Heart left ventricle (tissue), 16 donors: ENCODE measurements around the gene CCDC167. TPM values are rescaled to one million over a fixed set of nuclear protein-coding genes. Genes with fewer than 3 reads are reported as not detected.

ENCODE experiments used
- ATAC-seq, 4 donors: fragments of 200-7000 bp; cut with Tn5 transposase; one replicate each; pipeline ENCODE4 v1.9.1; 2020 to 2022; ENCODE audit warnings: moderate library complexity in 4 of 4, mild to moderate bottlenecking in 3 of 4, moderate number of reproducible peaks in 1 of 4
- DNase-seq, 5 donors: peaks; one replicate each; pipeline ENCODE4 v3.0.0-alpha.2; 2020
- H3K27ac ChIP-seq, 12 donors: fragments of 200-600 bp; sonication (generic) in 4 of 12; one replicate each; pipeline versions ENCODE4 v1.5.0 to v1.8.0; 2016 to 2022; ENCODE audit warnings: mild to moderate bottlenecking in 2 of 12
- H3K27me3 ChIP-seq, 9 donors: fragments of 200-600 bp; sonication (generic) in 2 of 9; one replicate each; pipeline versions ENCODE4 v1.5.1 to v1.8.0; 2016 to 2022; ENCODE audit warnings: mild to moderate bottlenecking in 3 of 9
- H3K36me3 ChIP-seq, 9 donors: fragments of 200-600 bp; sonication (generic) in 2 of 9; one replicate each; pipeline versions ENCODE4 v1.5.0 to v1.8.0; 2018 to 2022; ENCODE audit warnings: mild to moderate bottlenecking in 2 of 9
- H3K4me1 ChIP-seq, 12 donors: fragments of 200-600 bp; sonication (generic) in 4 of 12; one replicate each; pipeline versions ENCODE4 v1.5.0 to v1.8.0; 2016 to 2022; ENCODE audit warnings: mild to moderate bottlenecking in 3 of 12
- H3K4me3 ChIP-seq, 12 donors: fragments of 200-600 bp; sonication (generic) in 4 of 12; one replicate each; pipeline versions ENCODE4 v1.5.0 to v1.8.0; 2017 to 2022; ENCODE audit warnings: mild to moderate bottlenecking in 9 of 12, moderate library complexity in 4 of 12
- H3K9me3 ChIP-seq, 12 donors: fragments of 200-600 bp; sonication (generic) in 4 of 12; one replicate each; pipeline versions ENCODE4 v1.5.0 to v1.8.0; 2016 to 2022; ENCODE audit warnings: mild to moderate bottlenecking in 1 of 12
- CTCF ChIP-seq, 12 donors: fragments of 200-600 bp; sonication (generic) in 4 of 12; IDR thresholded peaks; one replicate each; pipeline versions ENCODE4 v1.5.0 to v1.8.0; 2018 to 2022; ENCODE audit warnings: antibody characterized with exemption in 12 of 12, mild to moderate bottlenecking in 5 of 12
- POLR2A ChIP-seq, 2 donors: fragments of 450-650 bp; IDR thresholded peaks; one replicate each; pipeline ENCODE4 v1.6.1; 2017; ENCODE audit warnings: antibody characterized with exemption in 2 of 2, mild to moderate bottlenecking in 2 of 2, moderate library complexity in 2 of 2
- WGBS, 4 donors: extraction: QIAGEN DNeasy Blood & Tissue Kit in 2 of 4; methylation state at CpG; one replicate each; pipeline versions ENCODE4 v1.1.5 to v1.1.7; 2013 to 2018; 5-methylcytosine and 5-hydroxymethylcytosine counted together
- intact Hi-C, 10 donors: fragments of 100-400 bp; cut with DNase I; formaldehyde crosslinking; loops; one replicate each; pipeline versions ENCODE4 v1.11.1 to v1.14.2; 2022
- polyA plus RNA-seq, 2 donors: library from polyadenylated mRNA; stranded (reverse); fragments of 200-250 nt; gene quantifications; one replicate each; pipeline ENCODE4 v1.2.3, GENCODE V29; 2013
- total RNA-seq, 9 donors: library from RNA; depleted of rRNA in 2 of 9; stranded (reverse); fragments of >200 nt in 2 of 9; fragmentation: NEBNext Ultra II Directional in 3 of 9; extraction: Animal tissue kit (Norgen Biotek cat#: 25700) in 3 of 9; gene quantifications; one replicate each; pipeline versions ENCODE4 v1.1.0 to v1.2.4, GENCODE V29; 2016 to 2023
- donor health status: ischemic (EF 13 %, LVEDD 7.1; RV severe dilation, severe dysfunction).
- donor health status: healthy with polysubstance abuse.
- donor health status: DM: no; HTN: yes; CAD: no.
- donor health status: DM: no; HTN: no; CAD: no.
- donor health status: ischemic (EF 25% LVEDD 6.9; RV normal size, moderate dysfunction).
- donor health status: ischemic (EF 25% LVEDD 5.7; RV mildly dilated, moderate dysfunction).
- donor health status: healthy.
- donor health status: DM: yes; HTN: yes; CAD: no.
- donor health status: ischemic (EF 35%, LVEDD 5.7; RV mildly dilated, moderate dysfunction).
- donor health status: nonischemic (EF 11% LVEDD 7.7; RV severe dilation, severe dysfunction).
- donor health status: DM: yes; HTN: yes; CAD: no.
- donor health status: PGD.
- donor health status: ischemic (EF 29% LVEDD 5.4; RV normal size, mild dysfunction).
- donor health status: nonischemic (EF 23%, LVEDD 6.1; RV moderate dilation, normal function).

Gene CCDC167
- total and polyA plus RNA-seq, 11 donors = 17.6 to 76.7 (median 27.8) TPM

- WGBS, 4 donors = 66 to 84% (median 80%) methylated on average over 2 of the region's 2 CpGs
- Histone ChIP-seq H3K4me3 (no peak overlapping the region), H3K36me3 (peaks cover 0 to 97% (median 92%) of the 10 kb centered on the region in 9 donors), H3K4me1 (peaks cover 0 to 3% (median 0%) of the 10 kb centered on the region in 12 donors), H3K27me3 (no peaks in the 10 kb centered on the region), H3K27ac (no peak overlapping the region), H3K9me3 (peaks cover 0 to 7% (median 0%) of the 10 kb centered on the region in 12 donors)
- ATAC-seq (no peak), DNase-seq (no peak)
- no peak for TF ChIP-seq CTCF (IDR thresholded peaks at IDR 0.05)
- TF ChIP-seq POLR2A (IDR thresholded peaks at IDR 0.05) = no peak
- intact Hi-C loops = no loop called here
Observed at GRCh38 chr6:37460805-37461204, 38.9 kb downstream of the CCDC167 start.

GRCh38 chr6:37459981-37460800 lies 39.5 kb downstream of the CCDC167 start:
- DNase-seq = no peak
- Histone ChIP-seq H3K9me3 (peaks cover 0 to under 1% (median 0%) of the 10 kb centered on the region in 12 donors), H3K4me1 (peaks cover 0 to 3% (median 0%) of the 10 kb centered on the region in 12 donors), H3K27ac (no peak overlapping the region), H3K36me3 (peaks cover 0 to 97% (median 95%) of the 10 kb centered on the region in 9 donors), H3K4me3 (no peak overlapping the region), H3K27me3 (no peaks in the 10 kb centered on the region)
- TF ChIP-seq CTCF (IDR thresholded peaks at IDR 0.05) (no peak), POLR2A (IDR thresholded peaks at IDR 0.05) (no peak)
- intact Hi-C loops = loop anchor here in 1 of 10 donors (10.0 kb wide), 1 partner anchor 75 kb away; no protein-coding TSS in a partner anchor
- 84 to 91% (median 90%) methylated on average over 5 of the region's 5 CpGs for WGBS, 4 donors
- ATAC-seq = no peak

GRCh38 chr6:37456816-37457560 lies 42.7 kb downstream of the CCDC167 start:
- no peak for TF ChIP-seq POLR2A (IDR thresholded peaks at IDR 0.05)
- TF ChIP-seq CTCF (IDR thresholded peaks at IDR 0.05) = no peak
- no peaks in the 10 kb centered on the region for H3K27me3 ChIP-seq
- H3K9me3 ChIP-seq = no peaks in the 10 kb centered on the region
- ATAC-seq = peak in 3 of 4 donors; percentile 55 to 71 (median 67)
- no peak overlapping the region for H3K27ac ChIP-seq
- intact Hi-C loops = loop anchor here in 1 of 10 donors (10.0 kb wide), 1 partner anchor 72 kb away; no protein-coding TSS in a partner anchor
- 52 to 80% (median 63%) methylated on average over 6 of the region's 6 CpGs for WGBS, 4 donors
- DNase-seq = no peak
- H3K4me3 ChIP-seq = no peak overlapping the region
- H3K4me1 ChIP-seq = peaks cover 0 to 3% (median 0%) of the 10 kb centered on the region in 12 donors
- peaks cover 0 to 99% (median 97%) of the 10 kb centered on the region in 9 donors for H3K36me3 ChIP-seq

- 90 to 94% (median 94%) methylated on average over 6 of the region's 6 CpGs for WGBS, 4 donors
- Histone ChIP-seq H3K27me3 (no peaks in the 10 kb centered on the region), H3K27ac (no peak overlapping the region), H3K36me3 (peaks cover 0 to 99% (median 97%) of the 10 kb centered on the region in 9 donors), H3K4me1 (peaks cover 0 to 3% (median 0%) of the 10 kb centered on the region in 12 donors), H3K4me3 (no peak overlapping the region), H3K9me3 (no peaks in the 10 kb centered on the region)
- ATAC-seq (no peak), DNase-seq (no peak)
- intact Hi-C loops = loop anchor here in 1 of 10 donors (10.0 kb wide), 1 partner anchor 71 kb away; no protein-coding TSS in a partner anchor
- TF ChIP-seq CTCF (IDR thresholded peaks at IDR 0.05) (no peak), POLR2A (IDR thresholded peaks at IDR 0.05) (no peak)
Observed at GRCh38 chr6:37456126-37456525, 43.6 kb downstream of the CCDC167 start.
